HepG2 (cell line): ENCODE measurements around the gene TSPAN3. TPM values are rescaled to one million over a fixed set of nuclear protein-coding genes. Genes with fewer than 3 reads are reported as not detected.

Experiments
- ATAC-seq: fragments of 200-7000 bp; cut with Tn5 transposase; 3 replicates; pipeline ENCODE4 v1.9.1; 2020; ENCODE audit warnings: mild to moderate bottlenecking, moderate library complexity
- BruUV-seq: library from RNA; stranded (reverse); fragments of 400-500 nt; replicated peaks from 2 replicates; lab custom pipeline; 2021; lab: Mats Ljungman, UMichigan
- CTCF ChIA-PET: fragments of 300-600 bp; formaldehyde crosslinking; extraction: SDS; loops from one replicate; lab custom pipeline; 2021; ENCODE audit warnings: low total read pairs, inconsistent platforms, low intra/inter-chr PET ratio; lab: Yijun Ruan, JAX
- POLR2A ChIA-PET: fragments of 350-600 bp; sonication (Branson Sonifier 250); formaldehyde crosslinking; loops from one replicate; lab custom pipeline; 2020; ENCODE audit warnings: antibody characterized with exemption, inconsistent platforms; lab: Yijun Ruan, JAX
- DNase-seq: peaks from one replicate; pipeline ENCODE4 v3.0.0-alpha.2; 2015; ENCODE audit warnings: low spot score
- FAIRE-seq: peaks from 3 replicates; lab custom pipeline; 2011; peaks lifted over from hg19 to GRCh38; lab: Jason Lieb, UNC
- H2AFZ ChIP-seq: one replicate; pipeline ENCODE4 v1.6.1; 2011; ENCODE audit warnings: low read length, inconsistent platforms
- H3K27ac ChIP-seq: fragments of 300-600 bp; 3 replicates; pipeline ENCODE4 v1.8.0; 2011; ENCODE audit warnings: mixed run types, mild to moderate bottlenecking, mixed read lengths, low read length, inconsistent platforms; ENCODE audit not compliant: insufficient read depth; ENCODE audit errors: extremely low read length
- H3K27me3 ChIP-seq, 2 experiments: fragments of 200-600 bp in 1 of 2; 2 replicates in 1 of 2; 3 replicates in 1 of 2; pipeline versions ENCODE4 v1.6.0 to v1.8.0; 2011; ENCODE audit warnings: low read length in 2 of 2, mild to moderate bottlenecking in 2 of 2, moderate library complexity in 2 of 2, inconsistent platforms in 1 of 2; ENCODE audit not compliant: insufficient read depth in 2 of 2, control insufficient read depth in 1 of 2
- H3K36me3 ChIP-seq, 2 experiments: fragments of 200-600 bp in 1 of 2; replicated peaks in 1 of 2; 2 replicates in 1 of 2; 3 replicates in 1 of 2; pipeline versions ENCODE4 v1.5.1 to v1.8.0; 2011; ENCODE audit warnings: low read length in 2 of 2, inconsistent platforms in 1 of 2; ENCODE audit not compliant: insufficient read depth in 2 of 2, control insufficient read depth in 1 of 2
- H3K4me1 ChIP-seq: 2 replicates; pipeline ENCODE4 v1.5.1; 2012; ENCODE audit warnings: low read length, inconsistent platforms; ENCODE audit not compliant: insufficient read depth
- H3K4me2 ChIP-seq: 2 replicates; pipeline ENCODE4 v1.6.0; 2011; ENCODE audit warnings: low read depth, low read length, inconsistent platforms
- H3K4me3 ChIP-seq, 3 experiments: fragments of 200-600 bp in 1 of 3; sonication (generic), shearing (Covaris generic) in 1 of 3; replicated peaks in 1 of 3; 2 replicates each; pipeline ENCODE4 v1.5.1; 2011 to 2016; ENCODE audit warnings: low read length in 3 of 3, inconsistent platforms in 2 of 3, low read depth in 2 of 3, mild to moderate bottlenecking in 2 of 3, control low read depth in 1 of 3, mixed read lengths in 1 of 3; ENCODE audit not compliant: insufficient read depth in 1 of 3
- H3K79me2 ChIP-seq: one replicate; pipeline ENCODE4 v1.6.1; 2011; ENCODE audit warnings: low read length, inconsistent platforms; ENCODE audit not compliant: insufficient read depth
- H3K9ac ChIP-seq: 2 replicates; pipeline ENCODE4 v1.6.0; 2011; ENCODE audit warnings: mild to moderate bottlenecking, low read depth, low read length, inconsistent platforms; ENCODE audit not compliant: insufficient read depth
- H3K9me3 ChIP-seq: 2 replicates; pipeline ENCODE4 v1.5.1; 2012; ENCODE audit warnings: mild to moderate bottlenecking, low read length
- H4K20me1 ChIP-seq: 2 replicates; pipeline ENCODE4 v1.6.0; 2011; ENCODE audit warnings: inconsistent platforms, mild to moderate bottlenecking, low read length, moderate library complexity; ENCODE audit not compliant: insufficient read depth
- AGO1 ChIP-seq: fragments of 200-400 bp; formaldehyde crosslinking; IDR thresholded peaks from 2 replicates; pipeline ENCODE4 v1.6.1; 2017; ENCODE audit warnings: mild to moderate bottlenecking, low read depth, low read length, moderate library complexity; ENCODE audit not compliant: poor library complexity, severe bottlenecking
- ARID4A ChIP-seq: sonication (generic); formaldehyde crosslinking; IDR thresholded peaks from 2 replicates; pipeline ENCODE4 v1.5.0; 2020; ENCODE audit warnings: mild to moderate bottlenecking, missing genetic modification reagents, borderline replicate concordance
- HHEX ChIP-seq: IDR thresholded peaks from 2 replicates; pipeline ENCODE4 v1.6.1; 2016; ENCODE audit warnings: control low read depth
- MNT ChIP-seq: fragments of 450-650 bp; IDR thresholded peaks from 2 replicates; pipeline ENCODE4 v1.6.1; 2016
- NFAT5 ChIP-seq: sonication (generic); formaldehyde crosslinking; IDR thresholded peaks from 2 replicates; pipeline ENCODE4 v1.4.0; 2020; ENCODE audit warnings: missing genetic modification reagents
- PHB2 ChIP-seq: fragments of 450-650 bp; IDR thresholded peaks from 2 replicates; pipeline ENCODE4 v1.6.1; 2018; ENCODE audit not compliant: partially characterized antibody
- USF2 ChIP-seq, 2 experiments: sonication (generic) in 1 of 2; formaldehyde crosslinking in 1 of 2; IDR thresholded peaks; 2 replicates each; pipeline versions ENCODE4 v1.5.1 to v1.6.1; 2011 to 2020; ENCODE audit warnings: borderline replicate concordance in 1 of 2, low read depth in 1 of 2, low read length in 1 of 2, mild to moderate bottlenecking in 1 of 2, missing genetic modification reagents in 1 of 2, moderate library complexity in 1 of 2
- ZNF652 ChIP-seq: IDR thresholded peaks from 2 replicates; pipeline ENCODE4 v1.6.1; 2016; ENCODE audit warnings: low read depth, borderline replicate concordance
- ZNF850 ChIP-seq: sonication (generic); formaldehyde crosslinking; conservative IDR thresholded peaks from 2 replicates; pipeline ENCODE4 v1.9.0; 2021; ENCODE audit warnings: mild to moderate bottlenecking, missing genetic modification reagents
- ZSCAN20 ChIP-seq: sonication (generic); formaldehyde crosslinking; IDR thresholded peaks from 2 replicates; pipeline ENCODE4 v1.4.0; 2020; ENCODE audit warnings: missing genetic modification reagents, mild to moderate bottlenecking, borderline replicate concordance
- WGBS: methylation state at CpG from one replicate; pipeline ENCODE4 v1.1.6; 2017; ENCODE audit warnings: low lambda C conversion rate; 5-methylcytosine and 5-hydroxymethylcytosine counted together
- in situ Hi-C: cut with HindIII; loops from 2 replicates; pipeline ENCODE4 v1.10.0; 2017; ENCODE audit warnings: low pct_unique_long_range_greater_than_20kb; ENCODE audit not compliant: extremely low pct_ligation_motif_present
- intact Hi-C: fragments of 100-400 bp; cut with micrococcal nuclease; formaldehyde crosslinking; loops from one replicate; pipeline ENCODE4 v1.10.0; 2022; ENCODE audit not compliant: unreplicated experiment
- polyA plus RNA-seq, 8 experiments: library from polyadenylated mRNA; depleted of rRNA in 3 of 8; stranded (reverse) in 7 of 8; unstranded in 1 of 8; fragments of >200 nt; fragmentation: Illumina TruSeq in 4 of 8; extraction: Trizol in 4 of 8; gene quantifications; 2 replicates each; pipeline versions ENCODE4 v1.2.1 to v1.2.3, GENCODE V29; 2011 to 2016; ENCODE audit warnings: low read depth in 4 of 8, missing spikeins in 1 of 8, mixed read lengths in 1 of 8; ENCODE audit not compliant: insufficient read depth in 1 of 8
- total RNA-seq, 5 experiments: library from RNA; depleted of rRNA; stranded (reverse); fragments of >200 nt; fragmentation: Illumina TruSeq; extraction: Trizol; gene quantifications; 2 replicates each; pipeline ENCODE4 v1.2.3, GENCODE V29; 2016; ENCODE audit warnings: low read depth in 1 of 5

Gene TSPAN3
- total and polyA plus RNA-seq, 2 of the 13 experiments (the other 11 are each of a cell fraction or from before 2014, with no cell fraction given) = 167 to 170 TPM

GRCh38 chr15:77076323-77076915, 5.5 kb upstream of the TSPAN3 start:
- WGBS = 11% methylated on average over 4 of the region's 4 CpGs
- H3K79me2 ChIP-seq = no peaks in the 10 kb centered on the region
- H3K4me3 ChIP-seq = no peak overlapping the region
- CTCF ChIA-PET = no interaction called here
- no peak overlapping the region for H3K4me2 ChIP-seq
- in situ Hi-C loops (no loop called here), intact Hi-C loops (no loop called here)
- POLR2A ChIA-PET = no interaction called here
- peaks cover 0 to 29% of the 10 kb centered on the region in 2 experiments; a peak in 3 of 5 replicates for H3K27me3 ChIP-seq
- no peak overlapping the region for H2AFZ ChIP-seq
- no peaks in the 10 kb centered on the region for H4K20me1 ChIP-seq
- no peak for ATAC-seq
- peaks cover 3% of the 10 kb centered on the region; the same call in 1 of the 2 replicates for H3K4me1 ChIP-seq
- BruUV-seq = no TSS peak
- H3K9ac ChIP-seq = no peak overlapping the region
- FAIRE-seq = no peak
- H3K36me3 ChIP-seq = no peaks in the 10 kb centered on the region
- H3K9me3 ChIP-seq = no peaks in the 10 kb centered on the region
- H3K27ac ChIP-seq = no peak overlapping the region
- DNase-seq = no peak
- TF ChIP-seq ZNF652 (CRISPR knock-in tag) (no peak), PHB2 (no peak), ZNF850 (no peak), ZSCAN20 (CRISPR knock-in tag) (no peak), NFAT5 (CRISPR knock-in tag) (no peak), MNT (no peak), USF2 (IDR thresholded peaks at IDR 0.05; ENCODE audit: low read depth, low read length) (no peak), USF2 (CRISPR knock-in tag; IDR thresholded peaks at IDR 0.05; ENCODE audit: borderline replicate concordance) (no peak), AGO1 (no peak), ARID4A (CRISPR knock-in tag) (no peak), HHEX (CRISPR knock-in tag) (no peak)
